K562 (cell line): ENCODE data around the gene CRY2.

ENCODE experiments used
- BRF1 ChIP-seq: IDR thresholded peaks from 3 replicates; pipeline ENCODE4 v1.6.1; 2011; ENCODE audit warnings: borderline replicate concordance, mild to moderate bottlenecking; ENCODE audit not compliant: insufficient read length; ENCODE audit errors: extremely low read depth
- CC2D1A ChIP-seq: fragments of 450-650 bp; IDR thresholded peaks from 2 replicates; pipeline ENCODE4 v1.6.1; 2017; ENCODE audit warnings: mild to moderate bottlenecking
- CCNT2 ChIP-seq: IDR thresholded peaks from 2 replicates; pipeline ENCODE4 v1.6.1; 2011; ENCODE audit warnings: borderline replicate concordance, low read depth, mild to moderate bottlenecking, moderate library complexity, mixed read lengths, low read length; ENCODE audit not compliant: insufficient read length; ENCODE audit errors: extremely low read depth
- GTF2E2 ChIP-seq: fragments of 200-800 bp; sonication (Bioruptor generic); IDR thresholded peaks from 2 replicates; pipeline ENCODE4 v1.6.1; 2016; ENCODE audit warnings: missing genetic modification characterization, missing compliant biosample characterization
- LEF1 ChIP-seq: fragments of 450-650 bp; IDR thresholded peaks from 2 replicates; pipeline ENCODE4 v1.6.1; 2016; ENCODE audit warnings: mild to moderate bottlenecking
- TCF7L2 ChIP-seq: fragments of 150-350 bp; IDR thresholded peaks from 2 replicates; pipeline ENCODE4 v1.6.1; 2016; ENCODE audit warnings: low read depth, mild to moderate bottlenecking, low read length, moderate library complexity
- ZNF311 ChIP-seq: fragments of 250-450 bp; sonication (Bioruptor Pico); IDR thresholded peaks from 2 replicates; pipeline ENCODE4 v1.4.0; 2020; ENCODE audit warnings: mild to moderate bottlenecking, moderate library complexity
- TF ChIP-seq, protein P1 (sequence below): fragments of 250-450 bp; sonication (Bioruptor Pico); IDR thresholded peaks from 2 replicates; pipeline ENCODE4 v1.8.0; 2021; ENCODE audit warnings: moderate library complexity, mild to moderate bottlenecking, inconsistent platforms
- TF ChIP-seq, protein P2 (sequence below), 3 experiments: fragments of 200-800 bp in 1 of 3; fragments of 250-450 bp in 1 of 3; fragments of 450-650 bp in 1 of 3; sonication (Bioruptor Pico) in 1 of 3; sonication (Bioruptor generic) in 1 of 3; formaldehyde crosslinking in 1 of 3; IDR thresholded peaks; 2 replicates each; pipeline versions ENCODE4 v1.6.1 to v1.8.0; 2016 to 2022; ENCODE audit warnings: mild to moderate bottlenecking in 2 of 3, missing genetic modification characterization in 2 of 3, missing compliant biosample characterization in 1 of 3, moderate library complexity in 1 of 3
- TF ChIP-seq, protein P3 (sequence below): fragments of 250-450 bp; sonication (Bioruptor Pico); IDR thresholded peaks from 2 replicates; pipeline ENCODE4 v1.5.0; 2020; ENCODE audit warnings: mild to moderate bottlenecking

DNA sequence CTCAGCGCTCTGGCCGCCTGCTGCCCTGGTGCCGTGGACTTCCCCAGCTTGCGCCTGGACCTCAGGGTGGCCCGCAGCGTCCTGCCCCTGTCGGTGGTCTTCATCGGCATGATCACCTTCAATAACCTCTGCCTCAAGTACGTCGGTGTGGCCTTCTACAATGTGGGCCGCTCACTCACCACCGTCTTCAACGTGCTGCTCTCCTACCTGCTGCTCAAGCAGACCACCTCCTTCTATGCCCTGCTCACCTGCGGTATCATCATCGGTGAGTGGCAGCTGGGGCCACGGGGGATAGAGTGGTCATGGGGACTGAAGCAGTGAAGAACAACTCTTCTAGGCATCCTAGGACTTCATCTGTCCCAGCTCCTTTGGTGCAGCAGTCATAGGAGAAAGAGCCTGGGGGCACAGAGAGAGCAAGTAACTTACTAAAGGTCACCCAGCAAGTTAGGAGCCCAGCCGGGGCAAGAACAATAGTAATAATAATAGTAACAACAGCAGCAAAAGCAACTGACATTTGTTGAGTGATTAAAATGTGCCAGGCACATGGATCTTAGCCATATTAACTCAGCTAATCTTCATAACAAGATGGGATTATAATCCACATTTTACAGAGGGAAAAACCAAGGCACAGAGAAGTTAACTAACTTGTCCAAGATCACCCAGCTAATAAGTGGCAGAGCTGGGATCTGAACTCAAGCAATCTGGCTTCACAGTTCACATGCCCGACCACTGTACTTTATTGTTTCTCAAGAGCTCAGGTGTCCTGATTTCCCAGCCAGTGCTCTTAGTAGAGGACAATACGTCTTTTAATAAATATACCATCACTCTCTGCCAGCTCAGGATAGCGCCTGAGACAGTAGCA is 41.0 kb upstream of the CRY2 start:
- TF ChIP-seq TCF7L2 = no peak
- TF ChIP-seq, protein P1, sequence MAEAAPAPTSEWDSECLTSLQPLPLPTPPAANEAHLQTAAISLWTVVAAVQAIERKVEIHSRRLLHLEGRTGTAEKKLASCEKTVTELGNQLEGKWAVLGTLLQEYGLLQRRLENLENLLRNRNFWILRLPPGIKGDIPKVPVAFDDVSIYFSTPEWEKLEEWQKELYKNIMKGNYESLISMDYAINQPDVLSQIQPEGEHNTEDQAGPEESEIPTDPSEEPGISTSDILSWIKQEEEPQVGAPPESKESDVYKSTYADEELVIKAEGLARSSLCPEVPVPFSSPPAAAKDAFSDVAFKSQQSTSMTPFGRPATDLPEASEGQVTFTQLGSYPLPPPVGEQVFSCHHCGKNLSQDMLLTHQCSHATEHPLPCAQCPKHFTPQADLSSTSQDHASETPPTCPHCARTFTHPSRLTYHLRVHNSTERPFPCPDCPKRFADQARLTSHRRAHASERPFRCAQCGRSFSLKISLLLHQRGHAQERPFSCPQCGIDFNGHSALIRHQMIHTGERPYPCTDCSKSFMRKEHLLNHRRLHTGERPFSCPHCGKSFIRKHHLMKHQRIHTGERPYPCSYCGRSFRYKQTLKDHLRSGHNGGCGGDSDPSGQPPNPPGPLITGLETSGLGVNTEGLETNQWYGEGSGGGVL (CRISPR knock-in tag) = no peak
- no peak for TF ChIP-seq BRF1
- TF ChIP-seq CCNT2 = no peak
- TF ChIP-seq GTF2E2 (tag) = no peak
- TF ChIP-seq, protein P2, sequence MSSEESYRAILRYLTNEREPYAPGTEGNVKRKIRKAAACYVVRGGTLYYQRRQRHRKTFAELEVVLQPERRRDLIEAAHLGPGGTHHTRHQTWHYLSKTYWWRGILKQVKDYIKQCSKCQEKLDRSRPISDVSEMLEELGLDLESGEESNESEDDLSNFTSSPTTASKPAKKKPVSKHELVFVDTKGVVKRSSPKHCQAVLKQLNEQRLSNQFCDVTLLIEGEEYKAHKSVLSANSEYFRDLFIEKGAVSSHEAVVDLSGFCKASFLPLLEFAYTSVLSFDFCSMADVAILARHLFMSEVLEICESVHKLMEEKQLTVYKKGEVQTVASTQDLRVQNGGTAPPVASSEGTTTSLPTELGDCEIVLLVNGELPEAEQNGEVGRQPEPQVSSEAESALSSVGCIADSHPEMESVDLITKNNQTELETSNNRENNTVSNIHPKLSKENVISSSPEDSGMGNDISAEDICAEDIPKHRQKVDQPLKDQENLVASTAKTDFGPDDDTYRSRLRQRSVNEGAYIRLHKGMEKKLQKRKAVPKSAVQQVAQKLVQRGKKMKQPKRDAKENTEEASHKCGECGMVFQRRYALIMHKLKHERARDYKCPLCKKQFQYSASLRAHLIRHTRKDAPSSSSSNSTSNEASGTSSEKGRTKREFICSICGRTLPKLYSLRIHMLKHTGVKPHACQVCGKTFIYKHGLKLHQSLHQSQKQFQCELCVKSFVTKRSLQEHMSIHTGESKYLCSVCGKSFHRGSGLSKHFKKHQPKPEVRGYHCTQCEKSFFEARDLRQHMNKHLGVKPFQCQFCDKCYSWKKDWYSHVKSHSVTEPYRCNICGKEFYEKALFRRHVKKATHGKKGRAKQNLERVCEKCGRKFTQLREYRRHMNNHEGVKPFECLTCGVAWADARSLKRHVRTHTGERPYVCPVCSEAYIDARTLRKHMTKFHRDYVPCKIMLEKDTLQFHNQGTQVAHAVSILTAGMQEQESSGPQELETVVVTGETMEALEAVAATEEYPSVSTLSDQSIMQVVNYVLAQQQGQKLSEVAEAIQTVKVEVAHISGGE (CRISPR knock-in tag; IDR thresholded peaks at IDR 0.05) = no peak
- TF ChIP-seq ZNF311 = no peak
- no peak for TF ChIP-seq LEF1
- TF ChIP-seq, protein P3, sequence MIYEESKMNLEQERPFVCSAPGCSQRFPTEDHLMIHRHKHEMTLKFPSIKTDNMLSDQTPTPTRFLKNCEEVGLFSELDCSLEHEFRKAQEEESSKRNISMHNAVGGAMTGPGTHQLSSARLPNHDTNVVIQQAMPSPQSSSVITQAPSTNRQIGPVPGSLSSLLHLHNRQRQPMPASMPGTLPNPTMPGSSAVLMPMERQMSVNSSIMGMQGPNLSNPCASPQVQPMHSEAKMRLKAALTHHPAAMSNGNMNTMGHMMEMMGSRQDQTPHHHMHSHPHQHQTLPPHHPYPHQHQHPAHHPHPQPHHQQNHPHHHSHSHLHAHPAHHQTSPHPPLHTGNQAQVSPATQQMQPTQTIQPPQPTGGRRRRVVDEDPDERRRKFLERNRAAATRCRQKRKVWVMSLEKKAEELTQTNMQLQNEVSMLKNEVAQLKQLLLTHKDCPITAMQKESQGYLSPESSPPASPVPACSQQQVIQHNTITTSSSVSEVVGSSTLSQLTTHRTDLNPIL = no peak
- TF ChIP-seq CC2D1A = no peak
